Measurements from ENCODE around the gene WWOX.

GRCh38 chr16:78194948-78195347, 95.5 kb downstream of the WWOX start:
- TF ChIP-seq CTCF (IDR thresholded peaks at IDR 0.05), result no peak
- TF ChIP-seq POLR2A (IDR thresholded peaks at IDR 0.05), result no peak

Measured in right lobe of liver (tissue), 4 donors.